Activated CD4-positive, alpha-beta T cell treated with anti-CD3 and anti-CD28 coated beads for 4 hours (primary cell): ENCODE results near the gene PIAS1.
"Not testable (repeated sequence)": the region's sequence is repeated elsewhere in the genome, so short reads cannot be mapped to it uniquely, and the experiment has no call there.

Experiments
- DNase-seq, 2 donors: peaks; one replicate each; pipeline ENCODE4 v3.0.0-alpha.2; 2020

The PIAS1 gene

DNA sequence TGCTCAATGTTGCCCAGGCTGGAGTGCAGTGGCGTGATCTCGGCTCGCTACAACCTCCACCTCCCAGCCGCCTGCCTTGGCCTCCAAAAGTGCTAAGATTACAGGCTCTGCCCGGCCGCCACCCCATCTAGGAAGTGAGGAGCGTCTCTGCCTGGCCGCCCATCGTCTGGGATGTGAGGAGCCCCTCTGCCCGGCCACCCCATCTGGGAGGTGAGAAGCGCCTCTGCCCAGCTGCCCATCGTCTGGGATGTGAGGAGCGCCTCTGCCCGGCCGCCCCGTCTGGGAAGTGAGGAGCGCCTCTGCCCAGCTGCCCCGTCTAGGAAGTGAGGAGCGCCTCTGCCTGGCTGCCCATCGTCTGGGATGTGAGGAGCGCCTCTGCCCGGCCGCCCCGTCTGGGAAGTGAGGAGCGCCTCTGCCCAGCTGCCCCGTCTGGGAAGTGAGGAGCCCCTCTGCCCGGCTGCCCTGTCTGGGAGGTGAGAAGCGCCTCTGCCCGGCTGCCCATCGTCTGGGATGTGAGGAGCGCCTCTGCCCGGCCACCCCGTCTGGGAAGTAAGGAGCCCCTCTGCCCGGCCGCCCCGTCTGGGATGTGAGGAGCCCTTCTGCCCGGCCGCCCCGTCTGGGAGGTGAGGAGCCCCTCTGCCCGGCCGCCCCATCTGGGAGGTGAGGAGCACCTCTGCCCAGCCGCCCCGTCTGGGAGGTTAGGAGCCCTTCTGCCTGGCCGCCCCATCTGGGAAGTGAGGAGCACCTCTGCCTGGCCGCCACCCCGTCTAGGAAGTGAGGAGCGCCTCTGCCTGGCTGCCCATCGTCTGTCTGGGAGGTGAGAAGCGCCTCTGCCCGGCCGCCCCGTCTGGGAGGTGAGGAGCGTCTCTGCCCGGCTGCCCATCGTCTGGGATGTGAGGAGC lies 167.7 kb downstream of the PIAS1 start:
- DNase-seq = not testable (repeated sequence)

- DNase-seq = not testable (repeated sequence)
Observed at GRCh38 chr15:68222432-68222743, 168.3 kb downstream of the PIAS1 start.

- DNase-seq = no peak
Observed at GRCh38 chr15:68223171-68223570, 169.1 kb downstream of the PIAS1 start.

- DNase-seq = no peak
Observed at GRCh38 chr15:68224108-68224507, 170.0 kb downstream of the PIAS1 start.

GRCh38 chr15:68224546-68225250 lies 170.6 kb downstream of the PIAS1 start:
- DNase-seq = no peak

DNA sequence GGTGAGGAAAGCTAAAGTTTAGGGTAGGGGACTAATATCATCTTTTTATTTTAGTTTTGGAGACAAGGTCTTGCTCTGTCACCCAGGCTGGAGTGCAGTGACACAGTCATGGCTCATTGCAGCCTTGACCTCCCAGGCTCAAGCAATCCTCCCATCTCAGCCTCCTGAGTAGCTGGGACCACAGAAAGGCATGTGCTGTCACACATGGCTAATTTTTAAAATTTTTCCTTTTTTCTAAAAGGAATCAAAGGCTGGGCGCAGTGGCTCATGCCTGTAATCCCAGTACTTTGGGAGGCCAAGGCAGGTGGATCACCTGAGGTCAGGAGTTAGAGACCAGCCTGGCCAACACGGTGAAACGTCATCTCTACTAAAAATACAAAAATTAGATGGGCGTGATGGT lies 171.3 kb downstream of the PIAS1 start:
- DNase-seq = not testable (repeated sequence)

DNA sequence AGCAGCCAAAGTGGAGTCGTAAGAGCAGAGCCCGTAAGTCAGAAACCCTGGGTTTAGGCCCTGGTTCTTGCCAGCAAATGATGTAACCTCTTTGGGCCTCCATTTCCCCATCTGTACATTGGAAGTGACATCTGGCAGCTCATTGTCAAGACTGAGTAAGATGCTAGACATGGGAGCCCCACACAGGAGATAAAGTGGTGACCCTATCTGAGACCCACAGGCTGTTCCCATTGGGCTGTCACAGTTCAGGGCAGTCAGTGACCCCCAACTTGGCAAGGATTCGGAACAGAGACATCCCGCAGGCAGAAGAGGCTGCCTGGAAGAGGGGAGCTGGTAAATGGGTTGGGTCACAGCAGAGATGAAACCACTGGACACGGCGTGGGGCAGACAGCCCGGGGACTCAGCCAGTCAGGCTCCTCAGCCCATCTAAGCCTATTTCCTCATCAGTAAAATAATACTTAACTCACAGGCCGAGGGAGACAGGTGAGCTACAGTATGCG lies 173.6 kb downstream of the PIAS1 start:
- DNase-seq = no peak

GRCh38 chr15:68228143-68228970 lies 174.2 kb downstream of the PIAS1 start:
- no peak for DNase-seq

DNA sequence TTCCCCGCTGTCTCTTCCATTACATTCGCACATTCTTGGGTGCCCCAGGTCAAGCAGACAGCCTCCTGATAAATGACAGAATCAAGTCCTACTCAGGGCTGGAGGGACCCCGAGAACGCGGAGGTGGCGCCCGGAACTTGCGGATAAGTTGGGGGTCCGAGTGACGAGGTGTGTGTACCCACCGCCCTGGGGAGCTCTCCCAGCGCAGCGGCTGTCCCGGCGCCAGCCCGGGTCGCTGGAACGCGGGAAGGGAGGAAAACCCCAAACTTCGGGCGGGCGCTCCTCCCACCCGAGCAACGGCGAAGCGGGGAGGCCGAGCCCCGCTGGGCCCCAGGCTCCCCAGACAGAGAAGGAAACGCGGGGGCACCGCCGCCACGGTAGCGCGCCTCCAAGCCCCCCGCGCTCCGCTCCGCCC lies 174.9 kb downstream of the PIAS1 start:
- peak in 1 of 2 donors; percentile 23 for DNase-seq

- DNase-seq = peak; percentile 84 to 85
Observed at GRCh38 chr15:68229386-68230156, 175.5 kb downstream of the PIAS1 start, which contains the start of gene CLN6. Gene CLN6, minus strand, starts transcription at chr15:68229728. Its CDS starts 144 bp downstream, at chr15:68229584.

GRCh38 chr15:68230157-68231100 lies 176.3 kb downstream of the PIAS1 start:
- DNase-seq = no peak

- DNase-seq = no peak
Observed at GRCh38 chr15:68231102-68231818, 177.1 kb downstream of the PIAS1 start.

GRCh38 chr15:68232449-68232848 lies 178.3 kb downstream of the PIAS1 start:
- DNase-seq = no peak

DNA sequence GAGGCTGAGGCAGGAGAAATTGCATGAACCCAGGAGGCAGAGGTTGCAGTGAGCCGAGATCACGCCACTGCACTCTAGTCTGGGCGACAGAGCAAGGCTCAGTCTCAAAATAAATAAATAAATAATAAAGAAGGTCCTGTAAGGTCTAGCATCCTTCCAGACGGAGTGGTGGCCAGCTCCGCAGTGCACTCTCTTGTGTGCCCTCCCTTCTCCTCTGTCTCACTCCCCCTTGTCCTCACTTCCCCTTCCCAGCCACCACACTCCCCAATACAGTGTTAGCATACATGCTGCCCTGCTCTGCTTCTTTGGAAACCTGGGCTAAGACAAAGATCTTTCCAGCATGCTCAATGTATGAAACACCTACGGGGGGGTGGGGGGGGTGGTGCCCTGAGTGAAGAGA lies 178.8 kb downstream of the PIAS1 start:
- no peak for DNase-seq

DNA sequence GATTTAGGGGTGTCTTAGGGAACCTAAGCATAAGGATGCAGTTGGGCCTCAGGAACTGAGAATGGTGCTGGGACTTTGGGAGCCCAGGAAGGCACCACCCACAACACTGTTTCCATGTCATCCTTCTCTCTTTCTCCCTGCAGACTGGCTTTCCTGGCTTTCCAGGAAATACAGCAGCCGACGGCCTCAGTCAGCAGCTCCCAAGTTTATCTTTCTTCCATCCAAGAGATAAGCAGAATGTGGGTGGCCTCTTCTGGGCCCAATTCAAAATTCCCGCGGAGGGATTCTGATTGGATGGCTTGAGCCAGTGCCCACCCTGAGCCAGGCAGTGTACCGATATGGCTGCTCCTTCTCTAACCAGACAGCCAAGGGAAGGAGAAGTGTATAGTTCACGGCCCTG lies 179.9 kb downstream of the PIAS1 start:
- no peak for DNase-seq

DNA sequence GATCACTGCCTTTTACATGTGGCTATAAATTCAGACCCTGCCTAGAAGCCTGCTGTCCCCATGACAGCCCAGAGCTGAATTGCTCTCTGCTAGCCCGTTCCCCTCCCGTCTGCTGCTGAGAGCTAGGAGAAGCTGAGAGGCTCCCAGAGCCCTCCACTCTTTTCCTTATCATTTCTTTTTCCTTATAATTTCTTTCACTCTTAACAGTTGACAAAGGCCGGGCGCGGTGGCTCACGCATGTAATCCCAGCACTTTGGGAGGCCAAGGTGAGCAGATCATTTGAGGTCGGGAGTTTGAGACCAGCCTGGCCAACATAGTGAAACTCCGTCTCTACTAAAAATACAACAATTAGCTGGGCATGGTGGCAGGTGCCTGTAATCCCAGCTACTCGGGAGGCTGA lies 180.4 kb downstream of the PIAS1 start:
- DNase-seq = not testable (repeated sequence)

DNA sequence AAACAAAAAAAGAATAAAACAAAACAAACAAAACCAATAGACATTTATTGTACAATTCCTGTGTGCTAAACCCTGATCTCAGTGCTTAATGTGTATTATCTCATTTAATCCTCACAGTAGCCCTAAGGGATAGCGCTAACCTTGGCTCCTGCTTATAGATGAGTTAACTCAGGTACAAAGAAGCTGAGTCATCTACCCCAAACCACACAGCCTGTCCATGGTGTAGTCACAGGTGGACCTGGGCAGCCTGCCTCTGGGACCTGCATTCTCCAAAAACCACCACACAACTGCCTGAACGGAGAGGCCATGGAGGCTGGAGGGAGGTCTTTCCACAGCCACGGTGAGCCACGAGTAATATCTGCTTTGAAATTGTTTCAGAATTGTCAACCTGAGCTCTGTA lies 180.9 kb downstream of the PIAS1 start:
- no peak for DNase-seq

DNA sequence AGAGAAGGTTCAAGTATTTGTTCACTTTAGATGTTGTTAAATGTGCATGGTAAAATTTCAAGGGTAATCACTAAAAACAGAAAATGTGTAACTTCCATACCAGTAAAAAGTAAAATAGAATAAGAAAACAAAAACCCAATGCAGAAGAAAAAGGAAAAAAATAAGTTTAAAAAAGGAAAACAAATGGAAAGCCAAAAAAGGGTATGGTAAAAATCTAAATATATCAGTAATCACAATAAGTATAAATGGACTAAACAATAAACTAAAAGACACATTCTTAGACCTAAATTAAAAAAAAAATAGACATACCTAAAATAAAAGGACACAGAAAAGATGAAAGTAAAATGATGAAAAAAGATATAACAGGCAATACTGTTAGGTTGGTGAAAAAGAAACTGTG lies 184.9 kb downstream of the PIAS1 start:
- DNase-seq = no peak

GRCh38 chr15:68241088-68241935 lies 187.2 kb downstream of the PIAS1 start:
- no peak for DNase-seq
